IMR-90 (cell line): ENCODE data around the gene OR2F1. TPM values are rescaled to one million over a fixed set of nuclear protein-coding genes. Genes with fewer than 3 reads are reported as not detected.

ENCODE experiments used
- ATAC-seq: fragments of 200-7000 bp; cut with Tn5 transposase; 2 replicates; pipeline ENCODE4 v1.9.1; 2020; ENCODE audit warnings: low read depth, mild to moderate bottlenecking, moderate library complexity
- BruUV-seq: library from RNA; stranded (reverse); fragments of 400-500 nt; replicated peaks from 2 replicates; lab custom pipeline; 2021; lab: Mats Ljungman, UMichigan
- CTCF ChIA-PET: fragments of 300-600 bp; formaldehyde crosslinking; extraction: SDS; loops from one replicate; lab custom pipeline; 2021; ENCODE audit warnings: antibody characterized with exemption; lab: Yijun Ruan, JAX
- POLR2A ChIA-PET: fragments of 300-600 bp; sonication (Branson Sonifier 250); formaldehyde crosslinking; loops from one replicate; lab custom pipeline; 2022; ENCODE audit warnings: antibody characterized with exemption; ENCODE audit not compliant: unreplicated experiment; lab: Charles Lee
- DNase-seq: peaks from one replicate; pipeline ENCODE4 v3.0.0; 2013
- H2AFZ ChIP-seq: replicated peaks from 2 replicates; pipeline ENCODE3; 2013; ENCODE audit warnings: low read length, mild to moderate bottlenecking; ENCODE audit not compliant: poor library complexity
- H2AK5ac ChIP-seq: 2 replicates; pipeline ENCODE4 v1.6.1; 2013; ENCODE audit warnings: low read depth, low read length, inconsistent platforms
- H2AK9ac ChIP-seq: replicated peaks from 2 replicates; pipeline ENCODE3; 2013; ENCODE audit warnings: mild to moderate bottlenecking, low read depth, low read length, moderate library complexity; ENCODE audit not compliant: poor library complexity
- H2BK120ac ChIP-seq: 2 replicates; pipeline ENCODE4 v1.6.1; 2013; ENCODE audit warnings: low read depth, low read length, inconsistent platforms
- H2BK15ac ChIP-seq: 3 replicates; pipeline ENCODE4 v1.6.1; 2013; ENCODE audit warnings: low read depth, low read length, inconsistent platforms
- H2BK20ac ChIP-seq: 2 replicates; pipeline ENCODE4 v1.6.1; 2013; ENCODE audit warnings: low read depth, mild to moderate bottlenecking, inconsistent platforms, low read length, moderate library complexity
- H2BK5ac ChIP-seq: 2 replicates; pipeline ENCODE4 v1.6.1; 2013; ENCODE audit warnings: mild to moderate bottlenecking, low read depth, low read length, inconsistent platforms; ENCODE audit not compliant: poor library complexity, severe bottlenecking
- H3K14ac ChIP-seq: replicated peaks from 2 replicates; pipeline ENCODE4 v1.6.1; 2013; ENCODE audit warnings: low read depth, low read length, inconsistent platforms
- H3K18ac ChIP-seq: 2 replicates; pipeline ENCODE4 v1.6.1; 2013; ENCODE audit warnings: low read depth, low read length, control low read depth
- H3K23ac ChIP-seq: 2 replicates; pipeline ENCODE4 v1.6.1; 2013; ENCODE audit warnings: low read depth, low read length, inconsistent platforms
- H3K27ac ChIP-seq: 2 replicates; pipeline ENCODE4 v1.5.1; 2013; ENCODE audit warnings: mild to moderate bottlenecking, control low read depth, low read length; ENCODE audit not compliant: insufficient read depth
- H3K27me3 ChIP-seq: 2 replicates; pipeline ENCODE4 v1.6.1; 2013; ENCODE audit warnings: low read length; ENCODE audit not compliant: control insufficient read depth, insufficient read depth
- H3K36me3 ChIP-seq: 2 replicates; pipeline ENCODE4 v1.6.1; 2013; ENCODE audit warnings: low read length, mixed read lengths; ENCODE audit not compliant: control insufficient read depth, insufficient read depth
- H3K4ac ChIP-seq: 2 replicates; pipeline ENCODE4 v1.6.1; 2013; ENCODE audit warnings: low read depth, low read length, inconsistent platforms
- H3K4me1 ChIP-seq: 2 replicates; pipeline ENCODE4 v1.6.1; 2013; ENCODE audit warnings: low read length, mixed read lengths; ENCODE audit not compliant: control insufficient read depth, insufficient read depth
- H3K4me2 ChIP-seq: 2 replicates; pipeline ENCODE4 v1.6.1; 2013; ENCODE audit warnings: low read depth, mild to moderate bottlenecking, control low read depth, low read length, moderate library complexity
- H3K4me3 ChIP-seq: 2 replicates; pipeline ENCODE4 v1.5.1; 2013; ENCODE audit warnings: low read depth, mild to moderate bottlenecking, control low read depth, low read length, moderate library complexity; ENCODE audit not compliant: insufficient read depth
- H3K56ac ChIP-seq: 2 replicates; pipeline ENCODE4 v1.6.1; 2013; ENCODE audit warnings: low read length, inconsistent platforms; ENCODE audit not compliant: insufficient read depth; ENCODE audit errors: extremely low read depth
- H3K79me1 ChIP-seq, 2 experiments: 2 replicates each; pipeline ENCODE4 v1.6.1; 2013; ENCODE audit warnings: low read length in 2 of 2, inconsistent platforms in 1 of 2, low read depth in 1 of 2
- H3K9ac ChIP-seq: 2 replicates; pipeline ENCODE4 v1.6.1; 2013; ENCODE audit warnings: low read depth, low read length, control low read depth
- H3K9me1 ChIP-seq: 2 replicates; pipeline ENCODE4 v1.6.1; 2013; ENCODE audit warnings: low read length, inconsistent platforms; ENCODE audit not compliant: insufficient read depth
- H3K9me3 ChIP-seq: 2 replicates; pipeline ENCODE4 v1.6.1; 2013; ENCODE audit warnings: low read length; ENCODE audit not compliant: control insufficient read depth, insufficient read depth
- H4K20me1 ChIP-seq: 2 replicates; pipeline ENCODE4 v1.6.1; 2013; ENCODE audit warnings: low read length, inconsistent platforms; ENCODE audit not compliant: insufficient read depth
- H4K5ac ChIP-seq: 2 replicates; pipeline ENCODE4 v1.6.1; 2013; ENCODE audit warnings: mild to moderate bottlenecking, low read depth, low read length, control low read depth
- H4K8ac ChIP-seq, 2 experiments: 2 replicates each; pipeline ENCODE4 v1.6.1; 2013; ENCODE audit warnings: low read depth in 2 of 2, low read length in 2 of 2, control low read depth in 1 of 2, inconsistent platforms in 1 of 2
- H4K91ac ChIP-seq: 2 replicates; pipeline ENCODE4 v1.6.1; 2013; ENCODE audit warnings: low read depth, low read length, inconsistent platforms; ENCODE audit not compliant: insufficient read depth
- BHLHE40 ChIP-seq: fragments of 150-350 bp; IDR thresholded peaks from 2 replicates; pipeline ENCODE4 v1.6.1; 2016; ENCODE audit warnings: mild to moderate bottlenecking, low read depth, low read length
- CEBPB ChIP-seq: IDR thresholded peaks from 2 replicates; pipeline ENCODE4 v1.6.1; 2012; ENCODE audit warnings: low read depth, low read length, improper control_type of control experiment
- CHD1 ChIP-seq: IDR thresholded peaks from 2 replicates; pipeline ENCODE4 v1.6.1; 2012; ENCODE audit warnings: low read depth, low read length, improper control_type of control experiment
- FOS ChIP-seq: fragments of 150-350 bp; IDR thresholded peaks from 2 replicates; pipeline ENCODE4 v1.6.1; 2016; ENCODE audit warnings: low read depth, low read length
- MAFK ChIP-seq: IDR thresholded peaks from 2 replicates; pipeline ENCODE4 v1.6.1; 2012; ENCODE audit warnings: low read depth, low read length, improper control_type of control experiment
- SMC3 ChIP-seq: fragments of 150-350 bp; IDR thresholded peaks from 2 replicates; pipeline ENCODE4 v1.6.1; 2016; ENCODE audit warnings: low read depth, mild to moderate bottlenecking, antibody characterized with exemption, low read length, moderate library complexity
- WGBS, 2 experiments: methylation state at CpG; one replicate each; pipeline versions ENCODE4 v1.1.5 to v1.1.7; 2013; ENCODE audit warnings: missing lambda C conversion rate in 2 of 2; ENCODE audit not compliant: insufficient read length in 1 of 2; ENCODE audit errors: extremely low coverage in 2 of 2; 5-methylcytosine and 5-hydroxymethylcytosine counted together
- dilution Hi-C: fragments of 300-500 bp; cut with HindIII; formaldehyde crosslinking; loops from one replicate; pipeline ENCODE4 v1.14.3; 2018; ENCODE audit warnings: low sequenced_read_pairs; ENCODE audit not compliant: unreplicated experiment
- in situ Hi-C: fragments of 300-500 bp; cut with MboI; formaldehyde crosslinking; loops from 3 replicates; pipeline ENCODE4 v1.14.3; 2019; ENCODE audit warnings: low sequenced_read_pairs, inconsistent platforms, mixed read lengths
- intact Hi-C: fragments of 100-400 bp; cut with micrococcal nuclease; formaldehyde crosslinking; loops from 2 replicates; pipeline ENCODE4 v1.10.0; 2022
- polyA plus RNA-seq, 3 experiments: library from polyadenylated mRNA; depleted of rRNA; stranded (reverse); fragments of >200 nt; gene quantifications; 2 replicates each; pipeline ENCODE4 v1.2.3, GENCODE V29; 2012; ENCODE audit warnings: low replicate concordance in 1 of 3
- total RNA-seq: library from RNA; depleted of rRNA; stranded (reverse); fragments of >200 nt; gene quantifications from 2 replicates; pipeline ENCODE4 v1.2.3, GENCODE V29; 2012

Gene OR2F1
- total and polyA plus RNA-seq, 2 of the 4 experiments (the other 2 are of a cell fraction) = not detected

DNA sequence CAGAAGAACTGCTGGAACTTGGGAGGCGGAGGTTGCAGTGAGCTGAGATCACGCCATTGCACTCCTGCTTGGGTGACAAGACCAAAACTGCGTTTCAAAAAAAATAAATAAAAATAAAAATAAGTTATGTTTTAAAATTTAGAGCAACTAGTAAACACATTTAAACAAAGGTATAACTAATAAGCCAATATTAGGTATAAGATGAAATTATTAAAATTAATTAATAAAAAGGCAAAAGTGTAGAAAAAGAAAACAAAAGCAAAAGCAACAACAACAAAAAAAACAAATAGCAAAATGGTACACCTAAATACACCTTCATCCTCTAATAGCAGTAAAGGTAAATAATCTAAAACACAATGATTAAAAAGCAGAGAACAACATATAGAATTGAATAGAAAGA, 39.3 kb downstream of the OR2F1 start:
- CTCF ChIA-PET = no interaction called here
- WGBS, 2 experiments = no CpG with 5 or more reads among the region's 3 CpGs

More for the DNA sequence above, 39.3 kb downstream of the OR2F1 start:
- H2BK120ac ChIP-seq = no peak overlapping the region
- no peak overlapping the region for H2BK20ac ChIP-seq
- no peaks in the 10 kb centered on the region for H3K79me1 ChIP-seq
- no peak overlapping the region for H3K27ac ChIP-seq
- no TSS peak for BruUV-seq
- TF ChIP-seq CHD1 (no peak), CEBPB (no peak), FOS (no peak), BHLHE40 (no peak), MAFK (no peak), SMC3 (no peak)
- H3K27me3 ChIP-seq = no peaks in the 10 kb centered on the region
- in situ Hi-C loops (no loop called here), dilution Hi-C loops (no loop called here), intact Hi-C loops (no loop called here)
- no peak for DNase-seq
- H3K23ac ChIP-seq = no peak overlapping the region
- no peak overlapping the region for H2BK15ac ChIP-seq
- no peaks in the 10 kb centered on the region for H4K20me1 ChIP-seq
- H3K36me3 ChIP-seq = no peaks in the 10 kb centered on the region
- POLR2A ChIA-PET = no interaction called here
- no peak for ATAC-seq
- no peak overlapping the region for H3K4me2 ChIP-seq
- H3K14ac ChIP-seq = no peak overlapping the region
- H2AK9ac ChIP-seq = no peak overlapping the region
- no peak overlapping the region for H4K5ac ChIP-seq
- H3K9ac ChIP-seq = no peak overlapping the region
- H4K8ac ChIP-seq = no peak overlapping the region
- H3K9me1 ChIP-seq = no peaks in the 10 kb centered on the region
- H3K9me3 ChIP-seq = no peaks in the 10 kb centered on the region
- no peak overlapping the region for H2BK5ac ChIP-seq
- no peak overlapping the region for H4K91ac ChIP-seq
- H2AFZ ChIP-seq = no peak overlapping the region
- H3K56ac ChIP-seq = no peak overlapping the region
- peaks cover 2% of the 10 kb centered on the region; the same call in 1 of the 2 replicates for H3K4me1 ChIP-seq
- no peak overlapping the region for H3K4me3 ChIP-seq
- H3K4ac ChIP-seq = no peak overlapping the region
- no peak overlapping the region for H3K18ac ChIP-seq
- H2AK5ac ChIP-seq = no peak overlapping the region
